ENCODE results near the gene MAB21L1.

The MAB21L1 gene

DNA sequence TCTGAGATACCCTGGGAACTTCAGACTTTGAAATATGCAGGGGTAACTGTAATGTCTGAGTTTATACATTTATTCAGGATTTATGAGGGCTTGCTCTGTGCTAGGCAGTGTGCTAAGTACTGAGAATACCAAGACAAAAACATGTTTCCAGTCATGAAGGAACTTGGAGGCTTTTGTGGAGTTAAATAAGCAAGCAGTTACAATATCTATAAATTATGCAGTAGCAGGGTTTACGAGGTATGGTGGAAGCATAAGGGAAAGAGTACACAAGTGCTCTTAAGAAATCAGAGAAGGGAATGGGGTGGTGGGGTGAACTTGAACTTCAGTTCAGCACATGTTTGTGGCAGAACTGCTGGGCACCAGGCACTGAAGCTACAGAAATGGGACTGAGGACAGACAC is 28.0 kb downstream of the MAB21L1 start:
- no peak overlapping the region for H3K4me3 ChIP-seq (ENCODE audit: low read depth, low read length)
- TF ChIP-seq CTCF (IDR thresholded peaks at IDR 0.05; ENCODE audit: borderline replicate concordance, insufficient read depth, low read depth, low read length): no peak
